ENCODE data around the gene TOP2A. TPM values are rescaled to one million over a fixed set of nuclear protein-coding genes. Genes with fewer than 3 reads are reported as not detected.
A peak's percentile ranks its signal among the peaks of the same experiment; 100 is the strongest.

The TOP2A gene
- total RNA-seq, 2 experiments from 2014 or later, result 245 to 322 TPM

DNA sequence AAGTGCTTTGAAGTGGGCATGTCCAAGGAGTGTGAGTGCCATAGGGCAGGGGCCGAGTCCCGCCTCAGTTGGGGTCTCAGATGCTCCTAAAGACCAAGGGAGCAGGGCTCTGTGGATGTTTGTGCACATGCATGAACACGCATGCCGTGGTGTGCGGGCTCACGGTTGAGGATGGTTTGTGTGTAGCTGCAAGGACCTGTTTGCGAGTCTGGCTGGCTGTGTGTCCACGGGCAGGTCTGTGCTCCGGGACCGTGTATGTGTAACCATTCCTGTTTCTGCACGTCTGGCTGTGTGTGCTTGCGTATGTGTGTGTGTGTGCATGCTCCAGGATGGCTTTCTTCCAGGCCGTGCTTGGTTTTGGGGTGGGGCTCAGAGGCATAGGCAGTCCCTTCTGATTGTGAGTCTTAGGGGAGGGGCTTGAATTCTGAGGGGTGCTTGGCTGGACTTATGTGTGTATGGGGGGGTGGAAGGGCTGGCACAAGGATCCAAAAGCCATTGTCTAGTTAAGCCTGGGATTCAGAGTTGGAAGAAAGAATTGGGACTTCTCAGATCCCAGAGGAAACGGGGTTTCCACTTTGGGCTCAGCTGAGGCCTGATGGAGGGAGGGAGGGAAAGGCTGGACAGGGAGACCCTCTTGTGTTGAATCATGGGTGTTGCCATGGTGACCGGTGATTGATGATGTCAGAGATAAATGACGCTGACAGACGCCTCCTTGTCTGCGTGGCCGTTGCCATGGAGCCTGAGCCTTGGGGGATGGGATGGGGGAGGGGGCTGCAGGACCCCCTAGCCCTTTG is 67.6 kb downstream of the TOP2A start:
- intact Hi-C loops (cut with DNase I, micrococcal nuclease), result no loop called here

DNA sequence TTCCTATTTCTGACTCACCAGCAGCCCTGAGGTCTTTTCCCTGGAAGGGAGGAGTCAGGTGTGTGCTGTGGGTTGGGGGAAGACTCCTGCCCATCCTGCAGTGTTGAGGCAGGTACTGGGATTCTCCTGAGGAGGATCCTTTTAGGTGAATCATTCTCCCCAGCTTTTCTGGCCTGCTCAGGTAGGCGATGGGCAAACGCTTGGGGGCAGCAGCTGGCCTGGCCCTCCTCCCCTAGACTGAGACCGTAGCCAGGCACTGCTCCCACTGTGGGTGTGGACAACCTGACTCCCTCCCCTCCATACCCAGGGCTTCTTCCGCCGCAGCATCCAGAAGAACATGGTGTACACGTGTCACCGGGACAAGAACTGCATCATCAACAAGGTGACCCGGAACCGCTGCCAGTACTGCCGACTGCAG is 68.2 kb downstream of the TOP2A start:
- ChIA-PET POLR2A (no interaction called here), CTCF (interaction anchor here (0.5 to 1.0 kb wide), 3 partner anchors 41 to 82 kb away, joined by 3 read pairs; no protein-coding TSS in a partner anchor)
- H3K36me3 Mint-ChIP-seq (ENCODE audit: low read depth), result peaks cover 24% of the 10 kb centered on the region
- ATAC-seq (no peak), DNase-seq (no peak)
- H3K4me1 Mint-ChIP-seq, result peaks cover 41% of the 10 kb centered on the region
- intact Hi-C loops (cut with DNase I, micrococcal nuclease), result no loop called here
- no peak overlapping the region for H3K4me3 Mint-ChIP-seq
- H3K27ac Mint-ChIP-seq, result no peak overlapping the region
- H3K27me3 Mint-ChIP-seq, result no peaks in the 10 kb centered on the region
- no peaks in the 10 kb centered on the region for H3K9me3 Mint-ChIP-seq (ENCODE audit: low read depth)

More for the DNA sequence above, 67.6 kb downstream of the TOP2A start:
- Mint-ChIP-seq H3K4me3 (no peak overlapping the region), H3K27me3 (no peaks in the 10 kb centered on the region), H3K9me3 (ENCODE audit: low read depth) (no peaks in the 10 kb centered on the region), H3K27ac (peak overlapping the region; percentile 20), H3K36me3 (ENCODE audit: low read depth) (peaks cover 24% of the 10 kb centered on the region), H3K4me1 (peaks cover 35% of the 10 kb centered on the region)
- POLR2A ChIA-PET, result no interaction called here
- CTCF ChIA-PET, result interaction anchor here (0.8 kb wide), 1 partner anchor 42 kb away, joined by 3 read pairs; no protein-coding TSS in a partner anchor
- no peak for DNase-seq
- ATAC-seq, result no peak

GRCh38 chr17:40348562-40349476 is 68.9 kb downstream of the TOP2A start:
- Mint-ChIP-seq H3K27ac (peak overlapping the region; percentile 0), H3K4me3 (no peak overlapping the region), H3K27me3 (no peaks in the 10 kb centered on the region), H3K36me3 (ENCODE audit: low read depth) (peaks cover 24% of the 10 kb centered on the region), H3K9me3 (ENCODE audit: low read depth) (no peaks in the 10 kb centered on the region), H3K4me1 (peaks cover 48% of the 10 kb centered on the region)
- POLR2A ChIA-PET, result no interaction called here
- DNase-seq, result no peak
- intact Hi-C loops (cut with DNase I, micrococcal nuclease), result no loop called here
- CTCF ChIA-PET, result interaction anchor here (0.5 to 1.2 kb wide), 7 partner anchors 17 to 250 kb away, joined by 3 to 5 read pairs (median 3); no protein-coding TSS in a partner anchor
- ATAC-seq, result no peak

GRCh38 chr17:40348136-40348504 is 69.6 kb downstream of the TOP2A start:
- Mint-ChIP-seq H3K27me3 (no peaks in the 10 kb centered on the region), H3K36me3 (ENCODE audit: low read depth) (peaks cover 23% of the 10 kb centered on the region), H3K4me1 (peaks cover 54% of the 10 kb centered on the region), H3K27ac (peak overlapping the region; percentile 0), H3K9me3 (ENCODE audit: low read depth) (no peaks in the 10 kb centered on the region), H3K4me3 (no peak overlapping the region)
- intact Hi-C loops (cut with DNase I, micrococcal nuclease), result no loop called here
- POLR2A ChIA-PET, result no interaction called here
- no peak for DNase-seq
- no peak for ATAC-seq
- CTCF ChIA-PET, result interaction anchor here (0.6 to 1.5 kb wide), 4 partner anchors 45 to 249 kb away, joined by 3 to 5 read pairs (median 4); no protein-coding TSS in a partner anchor

- Mint-ChIP-seq H3K4me1 (peaks cover 53% of the 10 kb centered on the region), H3K27ac (peak overlapping the region; percentile 51), H3K4me3 (no peak overlapping the region), H3K36me3 (ENCODE audit: low read depth) (peaks cover 22% of the 10 kb centered on the region), H3K27me3 (no peaks in the 10 kb centered on the region), H3K9me3 (ENCODE audit: low read depth) (no peaks in the 10 kb centered on the region)
- intact Hi-C loops (cut with DNase I, micrococcal nuclease), result no loop called here
- no peak for ATAC-seq
- ChIA-PET POLR2A (no interaction called here), CTCF (interaction anchor here (0.6 to 1.5 kb wide), 5 partner anchors 14 to 249 kb away, joined by 3 to 5 read pairs (median 4); no protein-coding TSS in a partner anchor)
- no peak for DNase-seq
Measured at GRCh38 chr17:40347319-40348135, 70.2 kb downstream of the TOP2A start.

DNA sequence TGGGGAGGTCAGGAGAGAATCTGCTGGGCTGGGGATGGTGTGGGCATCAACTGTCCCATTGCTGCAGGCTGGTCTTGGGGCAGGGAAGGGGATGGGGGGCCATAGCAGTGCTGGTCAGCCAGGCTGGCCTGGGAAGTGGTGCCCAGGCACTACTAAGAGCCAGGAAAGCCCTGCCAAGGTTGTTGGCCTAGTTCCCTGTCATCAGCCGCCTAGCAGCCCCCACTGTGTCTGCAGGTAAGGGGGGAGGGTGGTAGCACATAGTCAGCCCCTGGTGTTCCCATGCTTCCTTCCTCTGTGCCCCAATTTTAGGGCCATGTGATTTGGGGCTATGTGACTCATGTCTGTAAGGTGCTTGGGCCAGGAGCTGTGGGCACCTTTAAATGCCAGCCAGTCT is 70.9 kb downstream of the TOP2A start:
- ChIA-PET CTCF (interaction anchor here (0.6 to 2.1 kb wide), 4 partner anchors 8 to 258 kb away, joined by 3 to 8 read pairs (median 4); no protein-coding TSS in a partner anchor), POLR2A (no interaction called here)
- Mint-ChIP-seq H3K9me3 (ENCODE audit: low read depth) (no peaks in the 10 kb centered on the region), H3K27ac (no peak overlapping the region), H3K4me1 (peaks cover 49% of the 10 kb centered on the region), H3K4me3 (no peak overlapping the region), H3K36me3 (ENCODE audit: low read depth) (peaks cover 15% of the 10 kb centered on the region), H3K27me3 (no peaks in the 10 kb centered on the region)
- DNase-seq (no peak), ATAC-seq (no peak)
- intact Hi-C loops (cut with DNase I, micrococcal nuclease), result loop anchor here in 1 of 2 experiments (1.0 kb wide), 1 partner anchor 159 kb away; no protein-coding TSS in a partner anchor

DNA sequence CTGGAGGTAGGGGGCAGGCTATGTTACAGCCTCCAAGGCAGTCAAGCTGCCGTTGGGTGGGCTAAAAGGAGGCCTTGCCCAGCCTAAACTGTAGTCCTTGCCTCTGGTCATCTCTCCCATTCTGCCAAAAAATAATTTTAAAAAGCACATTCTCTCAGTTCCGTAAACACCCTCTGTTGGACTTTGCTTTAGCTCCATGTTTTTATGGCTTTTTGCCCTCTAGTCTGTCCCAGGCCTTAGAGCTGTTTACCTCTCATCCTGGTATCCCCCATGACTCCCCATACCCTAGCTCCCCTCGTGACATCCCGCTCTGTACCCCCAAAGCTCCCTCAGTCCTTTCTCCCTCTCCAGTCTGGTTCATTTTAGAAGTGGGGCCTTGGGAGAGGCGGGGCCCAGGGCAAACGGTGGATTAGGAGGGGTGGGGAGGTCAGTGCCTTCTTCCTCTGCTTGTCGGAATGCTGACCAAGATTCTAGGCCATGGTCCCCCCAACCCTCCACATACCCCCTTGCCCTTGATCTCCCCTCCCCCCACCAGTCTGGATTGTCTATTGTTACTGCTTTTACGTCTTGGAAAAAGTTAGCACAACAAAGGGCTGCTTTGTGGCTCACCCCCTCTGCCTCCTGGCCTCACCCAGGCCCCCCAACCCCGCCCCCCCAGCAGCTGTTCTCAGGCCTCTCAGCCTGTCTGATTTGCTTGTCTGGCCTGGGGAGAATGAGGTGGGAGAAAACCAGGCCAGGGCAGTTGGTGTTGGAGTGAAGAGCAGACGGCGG is 71.5 kb downstream of the TOP2A start:
- H3K36me3 Mint-ChIP-seq (ENCODE audit: low read depth), result peaks cover 15% of the 10 kb centered on the region
- ATAC-seq (no peak), DNase-seq (no peak)
- H3K4me1 Mint-ChIP-seq, result peaks cover 51% of the 10 kb centered on the region
- peak overlapping the region; percentile 39 for H3K4me3 Mint-ChIP-seq
- ChIA-PET POLR2A (no interaction called here), CTCF (interaction anchor here (0.6 to 2.1 kb wide), 9 partner anchors 9 to 1362 kb away, joined by 3 to 8 read pairs (median 3); no protein-coding TSS in a partner anchor)
- intact Hi-C loops (cut with DNase I, micrococcal nuclease), result loop anchor here in 1 of 2 experiments (1.0 kb wide), 1 partner anchor 159 kb away; no protein-coding TSS in a partner anchor
- H3K27ac Mint-ChIP-seq, result peak overlapping the region; percentile 11
- H3K9me3 Mint-ChIP-seq (ENCODE audit: low read depth), result no peaks in the 10 kb centered on the region
- no peaks in the 10 kb centered on the region for H3K27me3 Mint-ChIP-seq

DNA sequence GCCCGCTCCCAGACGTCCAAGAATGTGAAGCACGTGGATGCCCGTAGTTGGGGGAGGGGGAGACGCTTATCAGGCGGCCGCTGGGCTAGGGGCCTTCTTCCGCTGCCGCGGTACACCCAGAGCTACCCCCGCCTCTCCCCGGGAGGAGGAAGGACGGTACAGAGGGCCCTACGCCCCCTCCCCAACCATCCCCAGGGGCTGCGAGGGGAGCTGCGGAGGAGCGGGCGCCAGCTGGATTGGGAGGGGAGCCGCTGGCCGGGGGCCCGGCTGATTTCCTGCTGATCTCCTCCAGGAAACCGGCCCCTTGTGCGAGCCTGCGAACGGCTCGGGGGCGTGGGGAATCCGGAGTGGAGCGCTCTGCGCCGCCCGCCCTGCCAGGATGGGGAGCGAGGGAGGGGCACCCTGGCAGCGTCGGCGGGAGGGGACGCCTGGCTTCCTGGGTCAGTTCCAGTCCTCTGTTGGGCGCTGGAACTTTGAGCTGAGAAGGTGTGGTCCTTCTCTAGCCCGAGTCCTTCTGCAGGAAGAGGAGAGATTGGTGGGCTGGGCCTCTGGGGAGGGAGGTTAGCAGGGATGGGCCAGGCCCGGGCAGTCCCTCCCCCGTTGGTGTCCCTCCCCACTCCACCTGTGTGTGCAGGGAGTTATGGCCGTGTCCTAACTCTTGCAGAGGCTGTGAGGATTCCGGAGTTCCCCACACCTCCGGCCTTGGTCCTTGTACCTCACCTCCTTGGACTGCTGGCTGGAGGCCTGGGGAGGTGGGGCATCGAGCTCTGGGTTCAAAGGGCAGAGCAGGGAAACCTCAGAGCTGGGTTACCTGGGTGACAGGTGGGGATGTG is 72.3 kb downstream of the TOP2A start:
- peak; percentile 52 for DNase-seq
- ATAC-seq, result peak; percentile 6
- ChIA-PET CTCF (interaction anchor here (0.6 to 2.1 kb wide), 10 partner anchors 9 to 1362 kb away, joined by 3 to 8 read pairs (median 4); no protein-coding TSS in a partner anchor), POLR2A (no interaction called here)
- H3K4me3 Mint-ChIP-seq, result peak overlapping the region; percentile 39
- peaks cover 58% of the 10 kb centered on the region for H3K4me1 Mint-ChIP-seq
- no peaks in the 10 kb centered on the region for H3K27me3 Mint-ChIP-seq
- no peaks in the 10 kb centered on the region for H3K9me3 Mint-ChIP-seq (ENCODE audit: low read depth)
- H3K36me3 Mint-ChIP-seq (ENCODE audit: low read depth), result peaks cover 15% of the 10 kb centered on the region
- H3K27ac Mint-ChIP-seq, result peak overlapping the region; percentile 55
- intact Hi-C loops (cut with DNase I, micrococcal nuclease), result no loop called here

DNA sequence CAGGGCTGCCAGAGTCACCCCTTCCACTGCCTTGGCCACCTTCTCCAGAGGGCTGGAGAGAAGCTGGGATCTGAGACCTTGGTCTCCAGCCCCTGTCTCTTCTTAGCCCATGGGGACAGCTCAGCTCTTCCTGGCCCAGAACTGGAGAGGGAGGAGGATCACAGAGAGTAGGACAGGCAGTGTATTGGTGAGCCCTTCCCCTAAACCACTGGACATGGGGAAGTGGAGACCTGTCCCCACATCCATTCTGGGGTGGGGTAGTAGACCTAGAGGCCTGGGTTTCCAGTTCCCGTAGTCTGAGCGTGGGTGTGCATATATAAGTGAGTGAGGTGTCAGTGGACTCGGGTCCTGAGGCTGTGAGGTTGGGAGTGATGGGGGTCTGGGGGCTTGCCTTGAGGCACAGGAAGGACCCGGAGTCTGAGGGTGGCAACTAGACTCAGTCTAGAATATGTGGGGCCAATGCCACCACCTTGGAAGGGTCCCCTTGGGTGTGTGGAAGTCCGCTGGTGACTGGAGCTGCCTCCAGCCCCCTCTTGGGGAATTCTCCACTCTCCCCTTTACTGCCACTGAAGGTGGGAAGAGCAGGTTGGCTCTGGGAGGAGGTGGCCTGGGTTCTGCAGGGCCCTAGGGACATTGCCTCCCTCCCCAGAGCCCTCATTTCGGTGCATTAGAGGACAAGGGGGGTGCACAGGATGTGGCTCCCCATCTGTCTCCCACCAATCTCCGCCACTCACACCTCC is 73.1 kb downstream of the TOP2A start:
- ChIA-PET CTCF (interaction anchor here (0.7 to 2.1 kb wide), 8 partner anchors 10 to 175 kb away, joined by 3 to 8 read pairs (median 4); no protein-coding TSS in a partner anchor), POLR2A (interaction anchor here (0.7 kb wide), 1 partner anchor 49 kb away, joined by 3 read pairs; no protein-coding TSS in a partner anchor)
- ATAC-seq (no peak), DNase-seq (no peak)
- intact Hi-C loops (cut with DNase I, micrococcal nuclease), result loop anchor here in 1 of 2 experiments (5.0 kb wide), 2 partner anchors 37 to 127 kb away; partner anchors contain the start of genes RARA and WIPF2
- peaks cover 10% of the 10 kb centered on the region for H3K36me3 Mint-ChIP-seq (ENCODE audit: low read depth)
- peak overlapping the region; percentile 39 for H3K4me3 Mint-ChIP-seq
- H3K4me1 Mint-ChIP-seq, result peaks cover 64% of the 10 kb centered on the region
- H3K27ac Mint-ChIP-seq, result peak overlapping the region; percentile 39
- no peaks in the 10 kb centered on the region for H3K9me3 Mint-ChIP-seq (ENCODE audit: low read depth)
- no peaks in the 10 kb centered on the region for H3K27me3 Mint-ChIP-seq
